Neutrophil (primary cell): ENCODE measurements around the gene MGRN1.

Experiments used
- H3K27ac ChIP-seq: fragments of 200-600 bp; sonication (generic); 2 replicates; pipeline ENCODE4 v1.5.1; 2016; ENCODE audit warnings: mild to moderate bottlenecking, moderate library complexity
- H3K27me3 ChIP-seq: fragments of 200-600 bp; sonication (generic); 2 replicates; pipeline ENCODE4 v1.6.0; 2016; ENCODE audit warnings: mild to moderate bottlenecking
- H3K36me3 ChIP-seq: fragments of 200-600 bp; sonication (generic); 2 replicates; pipeline ENCODE4 v1.5.1; 2017
- H3K4me1 ChIP-seq, 2 experiments: fragments of 200-600 bp in 1 of 2; sonication (generic) in 1 of 2; 1 replicate in 1 of 2; 2 replicates in 1 of 2; pipeline versions ENCODE4 v1.5.1 to v1.6.1; 2013 to 2016; ENCODE audit warnings: low read depth in 1 of 2, low read length in 1 of 2, mild to moderate bottlenecking in 1 of 2, moderate library complexity in 1 of 2; ENCODE audit not compliant: control insufficient read depth in 1 of 2, insufficient read depth in 1 of 2
- H3K4me3 ChIP-seq, 2 experiments: fragments of 200-600 bp in 1 of 2; sonication (generic) in 1 of 2; 1 replicate in 1 of 2; 2 replicates in 1 of 2; pipeline ENCODE4 v1.5.1; 2013 to 2016; ENCODE audit warnings: low read depth in 1 of 2, low read length in 1 of 2, mild to moderate bottlenecking in 1 of 2, moderate library complexity in 1 of 2
- H3K9me3 ChIP-seq: fragments of 200-600 bp; sonication (generic); 2 replicates; pipeline ENCODE4 v1.5.1; 2016
- CTCF ChIP-seq: fragments of 200-600 bp; sonication (generic); IDR thresholded peaks from 2 replicates; pipeline ENCODE4 v1.5.1; 2016; ENCODE audit warnings: antibody characterized with exemption

The MGRN1 gene

GRCh38 chr16:4583906-4584305 is 40.7 kb upstream of the MGRN1 start:
- Histone ChIP-seq H3K27ac (no peak overlapping the region), H3K9me3 (no peaks in the 10 kb centered on the region), H3K4me1 (peaks cover 4 to 5% of the 10 kb centered on the region in 2 experiments), H3K36me3 (no peaks in the 10 kb centered on the region), H3K4me3 (no peak overlapping the region), H3K27me3 (peaks cover 16% of the 10 kb centered on the region)
- TF ChIP-seq CTCF: no peak

- no peaks in the 10 kb centered on the region for H3K36me3 ChIP-seq
- peaks cover 16% of the 10 kb centered on the region for H3K27me3 ChIP-seq
- TF ChIP-seq CTCF: no peak
- peaks cover 4 to 5% of the 10 kb centered on the region in 2 experiments for H3K4me1 ChIP-seq
- H3K4me3 ChIP-seq: no peak overlapping the region
- no peaks in the 10 kb centered on the region for H3K9me3 ChIP-seq
- H3K27ac ChIP-seq: no peak overlapping the region
Measured at GRCh38 chr16:4586291-4586690, 38.3 kb upstream of the MGRN1 start.

- Histone ChIP-seq H3K27me3 (peaks cover 16% of the 10 kb centered on the region), H3K36me3 (no peaks in the 10 kb centered on the region), H3K4me3 (no peak overlapping the region), H3K4me1 (peaks cover 4 to 5% of the 10 kb centered on the region in 2 experiments), H3K27ac (no peak overlapping the region), H3K9me3 (no peaks in the 10 kb centered on the region)
- no peak for TF ChIP-seq CTCF
Measured at GRCh38 chr16:4588386-4588785, 36.2 kb upstream of the MGRN1 start.

GRCh38 chr16:4588961-4589360 is 35.7 kb upstream of the MGRN1 start:
- Histone ChIP-seq H3K36me3 (no peaks in the 10 kb centered on the region), H3K9me3 (no peaks in the 10 kb centered on the region), H3K4me1 (peaks cover 2 to 5% of the 10 kb centered on the region in 2 experiments), H3K27me3 (peaks cover 16% of the 10 kb centered on the region), H3K4me3 (no peak overlapping the region), H3K27ac (no peak overlapping the region)
- no peak for TF ChIP-seq CTCF

- Histone ChIP-seq H3K9me3 (no peaks in the 10 kb centered on the region), H3K27ac (no peak overlapping the region), H3K4me3 (no peak overlapping the region), H3K27me3 (peaks cover 9% of the 10 kb centered on the region), H3K36me3 (no peaks in the 10 kb centered on the region), H3K4me1 (no peaks in the 10 kb centered on the region)
- TF ChIP-seq CTCF: no peak
Measured at GRCh38 chr16:4591191-4591590, 33.4 kb upstream of the MGRN1 start.
